IMR-90 (cell line): ENCODE data around the gene SLC9A3. TPM values are rescaled to one million over a fixed set of nuclear protein-coding genes. Genes with fewer than 3 reads are reported as not detected.
A peak's percentile ranks its signal among the peaks of the same experiment; 100 is the strongest.

Source experiments
- ATAC-seq: fragments of 200-7000 bp; cut with Tn5 transposase; 2 replicates; pipeline ENCODE4 v1.9.1; 2020; ENCODE audit warnings: low read depth, mild to moderate bottlenecking, moderate library complexity
- BruUV-seq: library from RNA; stranded (reverse); fragments of 400-500 nt; replicated peaks from 2 replicates; lab custom pipeline; 2021; lab: Mats Ljungman, UMichigan
- CTCF ChIA-PET: fragments of 300-600 bp; formaldehyde crosslinking; extraction: SDS; loops from one replicate; lab custom pipeline; 2021; ENCODE audit warnings: antibody characterized with exemption; lab: Yijun Ruan, JAX
- POLR2A ChIA-PET: fragments of 300-600 bp; sonication (Branson Sonifier 250); formaldehyde crosslinking; loops from one replicate; lab custom pipeline; 2022; ENCODE audit warnings: antibody characterized with exemption; ENCODE audit not compliant: unreplicated experiment; lab: Charles Lee
- DNase-seq: peaks from one replicate; pipeline ENCODE4 v3.0.0; 2013
- H2AFZ ChIP-seq: replicated peaks from 2 replicates; pipeline ENCODE3; 2013; ENCODE audit warnings: low read length, mild to moderate bottlenecking; ENCODE audit not compliant: poor library complexity
- H2AK5ac ChIP-seq: 2 replicates; pipeline ENCODE4 v1.6.1; 2013; ENCODE audit warnings: low read depth, low read length, inconsistent platforms
- H2AK9ac ChIP-seq: replicated peaks from 2 replicates; pipeline ENCODE3; 2013; ENCODE audit warnings: mild to moderate bottlenecking, low read depth, low read length, moderate library complexity; ENCODE audit not compliant: poor library complexity
- H2BK120ac ChIP-seq: 2 replicates; pipeline ENCODE4 v1.6.1; 2013; ENCODE audit warnings: low read depth, low read length, inconsistent platforms
- H2BK15ac ChIP-seq: 3 replicates; pipeline ENCODE4 v1.6.1; 2013; ENCODE audit warnings: low read depth, low read length, inconsistent platforms
- H2BK20ac ChIP-seq: 2 replicates; pipeline ENCODE4 v1.6.1; 2013; ENCODE audit warnings: low read depth, mild to moderate bottlenecking, inconsistent platforms, low read length, moderate library complexity
- H2BK5ac ChIP-seq: 2 replicates; pipeline ENCODE4 v1.6.1; 2013; ENCODE audit warnings: mild to moderate bottlenecking, low read depth, low read length, inconsistent platforms; ENCODE audit not compliant: poor library complexity, severe bottlenecking
- H3K14ac ChIP-seq: replicated peaks from 2 replicates; pipeline ENCODE4 v1.6.1; 2013; ENCODE audit warnings: low read depth, low read length, inconsistent platforms
- H3K18ac ChIP-seq: 2 replicates; pipeline ENCODE4 v1.6.1; 2013; ENCODE audit warnings: low read depth, low read length, control low read depth
- H3K23ac ChIP-seq: 2 replicates; pipeline ENCODE4 v1.6.1; 2013; ENCODE audit warnings: low read depth, low read length, inconsistent platforms
- H3K27ac ChIP-seq: 2 replicates; pipeline ENCODE4 v1.5.1; 2013; ENCODE audit warnings: mild to moderate bottlenecking, control low read depth, low read length; ENCODE audit not compliant: insufficient read depth
- H3K27me3 ChIP-seq: 2 replicates; pipeline ENCODE4 v1.6.1; 2013; ENCODE audit warnings: low read length; ENCODE audit not compliant: control insufficient read depth, insufficient read depth
- H3K36me3 ChIP-seq: 2 replicates; pipeline ENCODE4 v1.6.1; 2013; ENCODE audit warnings: low read length, mixed read lengths; ENCODE audit not compliant: control insufficient read depth, insufficient read depth
- H3K4ac ChIP-seq: 2 replicates; pipeline ENCODE4 v1.6.1; 2013; ENCODE audit warnings: low read depth, low read length, inconsistent platforms
- H3K4me1 ChIP-seq: 2 replicates; pipeline ENCODE4 v1.6.1; 2013; ENCODE audit warnings: low read length, mixed read lengths; ENCODE audit not compliant: control insufficient read depth, insufficient read depth
- H3K4me2 ChIP-seq: 2 replicates; pipeline ENCODE4 v1.6.1; 2013; ENCODE audit warnings: low read depth, mild to moderate bottlenecking, control low read depth, low read length, moderate library complexity
- H3K4me3 ChIP-seq: 2 replicates; pipeline ENCODE4 v1.5.1; 2013; ENCODE audit warnings: low read depth, mild to moderate bottlenecking, control low read depth, low read length, moderate library complexity; ENCODE audit not compliant: insufficient read depth
- H3K56ac ChIP-seq: 2 replicates; pipeline ENCODE4 v1.6.1; 2013; ENCODE audit warnings: low read length, inconsistent platforms; ENCODE audit not compliant: insufficient read depth; ENCODE audit errors: extremely low read depth
- H3K79me1 ChIP-seq, 2 experiments: 2 replicates each; pipeline ENCODE4 v1.6.1; 2013; ENCODE audit warnings: low read length in 2 of 2, inconsistent platforms in 1 of 2, low read depth in 1 of 2
- H3K9ac ChIP-seq: 2 replicates; pipeline ENCODE4 v1.6.1; 2013; ENCODE audit warnings: low read depth, low read length, control low read depth
- H3K9me1 ChIP-seq: 2 replicates; pipeline ENCODE4 v1.6.1; 2013; ENCODE audit warnings: low read length, inconsistent platforms; ENCODE audit not compliant: insufficient read depth
- H3K9me3 ChIP-seq: 2 replicates; pipeline ENCODE4 v1.6.1; 2013; ENCODE audit warnings: low read length; ENCODE audit not compliant: control insufficient read depth, insufficient read depth
- H4K20me1 ChIP-seq: 2 replicates; pipeline ENCODE4 v1.6.1; 2013; ENCODE audit warnings: low read length, inconsistent platforms; ENCODE audit not compliant: insufficient read depth
- H4K5ac ChIP-seq: 2 replicates; pipeline ENCODE4 v1.6.1; 2013; ENCODE audit warnings: mild to moderate bottlenecking, low read depth, low read length, control low read depth
- H4K8ac ChIP-seq, 2 experiments: 2 replicates each; pipeline ENCODE4 v1.6.1; 2013; ENCODE audit warnings: low read depth in 2 of 2, low read length in 2 of 2, control low read depth in 1 of 2, inconsistent platforms in 1 of 2
- H4K91ac ChIP-seq: 2 replicates; pipeline ENCODE4 v1.6.1; 2013; ENCODE audit warnings: low read depth, low read length, inconsistent platforms; ENCODE audit not compliant: insufficient read depth
- BHLHE40 ChIP-seq: fragments of 150-350 bp; IDR thresholded peaks from 2 replicates; pipeline ENCODE4 v1.6.1; 2016; ENCODE audit warnings: mild to moderate bottlenecking, low read depth, low read length
- CHD1 ChIP-seq: IDR thresholded peaks from 2 replicates; pipeline ENCODE4 v1.6.1; 2012; ENCODE audit warnings: low read depth, low read length, improper control_type of control experiment
- CTCF ChIP-seq: conservative IDR thresholded peaks from 2 replicates; pipeline ENCODE4 v1.5.1; 2012; ENCODE audit warnings: mild to moderate bottlenecking, low read depth, low read length, improper control_type of control experiment
- ELK1 ChIP-seq: fragments of 150-350 bp; IDR thresholded peaks from 2 replicates; pipeline ENCODE4 v1.6.1; 2016; ENCODE audit warnings: low read depth, mild to moderate bottlenecking, low read length, moderate library complexity, borderline replicate concordance
- MAFK ChIP-seq: IDR thresholded peaks from 2 replicates; pipeline ENCODE4 v1.6.1; 2012; ENCODE audit warnings: low read depth, low read length, improper control_type of control experiment
- MXI1 ChIP-seq: IDR thresholded peaks from 2 replicates; pipeline ENCODE4 v1.6.1; 2012; ENCODE audit warnings: low read depth, mild to moderate bottlenecking, low read length, moderate library complexity, borderline replicate concordance
- NFE2L2 ChIP-seq: fragments of 150-350 bp; IDR thresholded peaks from 2 replicates; pipeline ENCODE4 v1.6.1; 2016; ENCODE audit warnings: low read depth, mild to moderate bottlenecking, low read length
- POLR2A ChIP-seq: IDR thresholded peaks from 2 replicates; pipeline ENCODE4 v1.6.1; 2012; ENCODE audit warnings: mild to moderate bottlenecking, low read depth, low read length
- RAD21 ChIP-seq: IDR thresholded peaks from 2 replicates; pipeline ENCODE4 v1.6.1; 2012; ENCODE audit warnings: low read length, improper control_type of control experiment
- RCOR1 ChIP-seq: IDR thresholded peaks from 2 replicates; pipeline ENCODE4 v1.6.1; 2012; ENCODE audit warnings: mild to moderate bottlenecking, low read length, improper control_type of control experiment; ENCODE audit not compliant: insufficient replicate concordance
- SMC3 ChIP-seq: fragments of 150-350 bp; IDR thresholded peaks from 2 replicates; pipeline ENCODE4 v1.6.1; 2016; ENCODE audit warnings: low read depth, mild to moderate bottlenecking, antibody characterized with exemption, low read length, moderate library complexity
- USF2 ChIP-seq: fragments of 150-350 bp; IDR thresholded peaks from 2 replicates; pipeline ENCODE4 v1.6.1; 2017; ENCODE audit warnings: mild to moderate bottlenecking, antibody characterized with exemption, low read length, low read depth
- WGBS, 2 experiments: methylation state at CpG; one replicate each; pipeline versions ENCODE4 v1.1.5 to v1.1.7; 2013; ENCODE audit warnings: missing lambda C conversion rate in 2 of 2; ENCODE audit not compliant: insufficient read length in 1 of 2; ENCODE audit errors: extremely low coverage in 2 of 2; 5-methylcytosine and 5-hydroxymethylcytosine counted together
- dilution Hi-C: fragments of 300-500 bp; cut with HindIII; formaldehyde crosslinking; loops from one replicate; pipeline ENCODE4 v1.14.3; 2018; ENCODE audit warnings: low sequenced_read_pairs; ENCODE audit not compliant: unreplicated experiment
- in situ Hi-C: fragments of 300-500 bp; cut with MboI; formaldehyde crosslinking; loops from 3 replicates; pipeline ENCODE4 v1.14.3; 2019; ENCODE audit warnings: low sequenced_read_pairs, inconsistent platforms, mixed read lengths
- intact Hi-C: fragments of 100-400 bp; cut with micrococcal nuclease; formaldehyde crosslinking; loops from 2 replicates; pipeline ENCODE4 v1.10.0; 2022
- polyA plus RNA-seq, 3 experiments: library from polyadenylated mRNA; depleted of rRNA; stranded (reverse); fragments of >200 nt; gene quantifications; 2 replicates each; pipeline ENCODE4 v1.2.3, GENCODE V29; 2012; ENCODE audit warnings: low replicate concordance in 1 of 3
- total RNA-seq: library from RNA; depleted of rRNA; stranded (reverse); fragments of >200 nt; gene quantifications from 2 replicates; pipeline ENCODE4 v1.2.3, GENCODE V29; 2012

The SLC9A3 gene
- total and polyA plus RNA-seq, 2 of the 4 experiments (the other 2 are of a cell fraction), result 0.72 to 1.5 TPM

GRCh38 chr5:441996-442334, 82.3 kb downstream of the SLC9A3 start (continued):
- TF ChIP-seq USF2, result no peak
- TF ChIP-seq NFE2L2, result no peak
- TF ChIP-seq SMC3, result no peak

GRCh38 chr5:440401-441201, 83.6 kb downstream of the SLC9A3 start:
- Histone ChIP-seq H3K23ac (no peak overlapping the region), H2BK20ac (no peak overlapping the region), H3K9me1 (peaks cover 4% of the 10 kb centered on the region; the same call in 1 of the 2 replicates), H2BK120ac (no peak overlapping the region), H3K79me1 (peaks cover 23 to 66% of the 10 kb centered on the region in 2 experiments), H3K56ac (no peak overlapping the region), H2BK15ac (no peak overlapping the region), H3K4me1 (peaks cover 9% of the 10 kb centered on the region), H4K91ac (0 out of 2 replicates have a peak overlapping the region, but pooled peaks have one; percentile 19), H2AFZ (no peak overlapping the region), H3K9ac (no peak overlapping the region), H2AK9ac (peak overlapping the region; percentile 55), H3K9me3 (no peaks in the 10 kb centered on the region), H2AK5ac (peak overlapping the region; percentile 1; the same call in 1 of the 2 replicates), H4K5ac (no peak overlapping the region), H2BK5ac (no peak overlapping the region), H3K18ac (no peak overlapping the region), H3K4ac (no peak overlapping the region; the same call in 1 of the 2 replicates), H4K20me1 (peaks cover 6% of the 10 kb centered on the region; the same call in 1 of the 2 replicates), H4K8ac (no peak overlapping the region), H3K4me3 (no peak overlapping the region), H3K27ac (no peak overlapping the region), H3K27me3 (no peaks in the 10 kb centered on the region), H3K4me2 (no peak overlapping the region), H3K14ac (no peak overlapping the region), H3K36me3 (peaks cover 5% of the 10 kb centered on the region; the same call in 1 of the 2 replicates)
- intact Hi-C loops (loop anchor here (2.0 to 5.0 kb wide), 2 partner anchors 33 to 118 kb away; no protein-coding TSS in a partner anchor), dilution Hi-C loops (no loop called here), in situ Hi-C loops (no loop called here)
- ATAC-seq (no peak), DNase-seq (no peak)
- BruUV-seq, result no TSS peak
- WGBS, 2 experiments, result 88% methylated on average over 10 of the region's 18 CpGs; no CpG with 5 or more reads in 1 of the 2 experiments
- ChIA-PET CTCF (no interaction called here), POLR2A (interaction anchor here (0.5 kb wide), 1 partner anchor 100 kb away, joined by 5 read pairs; no protein-coding TSS in a partner anchor)
- TF ChIP-seq POLR2A, result no peak
- TF ChIP-seq CTCF, result no peak
- TF ChIP-seq RAD21, result no peak
- TF ChIP-seq ELK1, result no peak
- TF ChIP-seq BHLHE40, result no peak
- TF ChIP-seq NFE2L2, result no peak
- TF ChIP-seq CHD1, result no peak
- no peak for TF ChIP-seq RCOR1
- no peak for TF ChIP-seq MAFK
- no peak for TF ChIP-seq MXI1
